AG10803 (cell line): ENCODE data around the gene LRP1.

Source experiments
- DNase-seq: peaks from one replicate; pipeline ENCODE4 v3.0.0; 2010; ENCODE audit warnings: low read depth
- H3K4me3 ChIP-seq: 2 replicates; pipeline ENCODE4 v1.5.1; 2011; ENCODE audit warnings: mild to moderate bottlenecking, low read length, control low read depth
- TF ChIP-seq, protein P1 (sequence below): conservative IDR thresholded peaks from 2 replicates; pipeline ENCODE4 v1.5.1; 2011; ENCODE audit warnings: mild to moderate bottlenecking, low read length, control low read depth, inconsistent platforms

Gene LRP1

DNA sequence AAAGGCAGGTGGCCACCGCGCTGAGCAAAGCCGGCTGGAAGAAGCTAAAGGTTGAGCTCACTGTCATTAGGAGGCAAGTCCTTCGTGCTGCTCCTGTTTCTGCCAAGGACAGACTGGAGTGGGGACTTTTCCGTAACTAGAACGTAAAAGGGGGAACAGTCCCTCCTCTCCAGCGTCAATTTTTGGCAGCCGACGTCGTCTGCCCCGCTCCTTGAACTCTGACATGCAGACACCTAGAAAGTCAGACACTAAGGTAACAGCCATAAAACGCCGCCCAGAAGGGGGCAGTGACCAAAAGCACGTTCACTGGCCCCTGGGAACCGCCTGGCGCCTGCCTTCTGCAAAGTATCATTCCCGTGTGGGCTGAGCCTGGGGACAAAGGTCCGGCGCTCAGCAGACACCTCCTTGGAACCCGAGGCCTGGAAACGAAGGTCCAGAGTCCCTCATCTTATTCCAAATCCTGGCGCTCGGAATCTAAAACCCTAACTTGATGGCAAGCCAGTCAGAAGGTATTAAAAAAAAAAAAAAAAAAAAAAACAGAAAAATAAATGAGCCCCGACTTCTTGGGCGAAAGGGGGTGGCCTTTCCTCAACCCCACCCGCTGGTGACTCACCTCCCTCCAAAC, 1.1 kb upstream of the LRP1 start:
- TF ChIP-seq, protein P1, sequence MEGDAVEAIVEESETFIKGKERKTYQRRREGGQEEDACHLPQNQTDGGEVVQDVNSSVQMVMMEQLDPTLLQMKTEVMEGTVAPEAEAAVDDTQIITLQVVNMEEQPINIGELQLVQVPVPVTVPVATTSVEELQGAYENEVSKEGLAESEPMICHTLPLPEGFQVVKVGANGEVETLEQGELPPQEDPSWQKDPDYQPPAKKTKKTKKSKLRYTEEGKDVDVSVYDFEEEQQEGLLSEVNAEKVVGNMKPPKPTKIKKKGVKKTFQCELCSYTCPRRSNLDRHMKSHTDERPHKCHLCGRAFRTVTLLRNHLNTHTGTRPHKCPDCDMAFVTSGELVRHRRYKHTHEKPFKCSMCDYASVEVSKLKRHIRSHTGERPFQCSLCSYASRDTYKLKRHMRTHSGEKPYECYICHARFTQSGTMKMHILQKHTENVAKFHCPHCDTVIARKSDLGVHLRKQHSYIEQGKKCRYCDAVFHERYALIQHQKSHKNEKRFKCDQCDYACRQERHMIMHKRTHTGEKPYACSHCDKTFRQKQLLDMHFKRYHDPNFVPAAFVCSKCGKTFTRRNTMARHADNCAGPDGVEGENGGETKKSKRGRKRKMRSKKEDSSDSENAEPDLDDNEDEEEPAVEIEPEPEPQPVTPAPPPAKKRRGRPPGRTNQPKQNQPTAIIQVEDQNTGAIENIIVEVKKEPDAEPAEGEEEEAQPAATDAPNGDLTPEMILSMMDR: peak; percentile 40
- peak overlapping the region; percentile 93 for H3K4me3 ChIP-seq
- no peak for DNase-seq

DNA sequence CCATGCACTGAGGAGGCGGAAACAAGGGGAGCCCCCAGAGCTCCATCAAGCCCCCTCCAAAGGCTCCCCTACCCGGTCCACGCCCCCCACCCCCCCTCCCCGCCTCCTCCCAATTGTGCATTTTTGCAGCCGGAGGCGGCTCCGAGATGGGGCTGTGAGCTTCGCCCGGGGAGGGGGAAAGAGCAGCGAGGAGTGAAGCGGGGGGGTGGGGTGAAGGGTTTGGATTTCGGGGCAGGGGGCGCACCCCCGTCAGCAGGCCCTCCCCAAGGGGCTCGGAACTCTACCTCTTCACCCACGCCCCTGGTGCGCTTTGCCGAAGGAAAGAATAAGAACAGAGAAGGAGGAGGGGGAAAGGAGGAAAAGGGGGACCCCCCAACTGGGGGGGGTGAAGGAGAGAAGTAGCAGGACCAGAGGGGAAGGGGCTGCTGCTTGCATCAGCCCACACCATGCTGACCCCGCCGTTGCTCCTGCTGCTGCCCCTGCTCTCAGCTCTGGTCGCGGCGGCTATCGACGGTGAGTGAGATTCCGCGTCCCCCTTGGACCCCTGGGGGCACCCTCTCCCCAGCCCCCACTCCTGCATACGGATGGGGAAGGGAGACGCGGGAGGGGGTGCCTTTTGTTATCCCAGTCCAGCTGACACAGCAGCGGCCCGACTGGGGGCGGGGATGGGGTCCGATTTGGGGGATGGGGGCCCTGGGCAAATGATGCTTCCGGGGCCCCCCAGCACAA, 400 bp downstream of the LRP1 start:
- H3K4me3 ChIP-seq: peak overlapping the region; percentile 93
- TF ChIP-seq, protein P1: no peak
- DNase-seq: no peak

DNA sequence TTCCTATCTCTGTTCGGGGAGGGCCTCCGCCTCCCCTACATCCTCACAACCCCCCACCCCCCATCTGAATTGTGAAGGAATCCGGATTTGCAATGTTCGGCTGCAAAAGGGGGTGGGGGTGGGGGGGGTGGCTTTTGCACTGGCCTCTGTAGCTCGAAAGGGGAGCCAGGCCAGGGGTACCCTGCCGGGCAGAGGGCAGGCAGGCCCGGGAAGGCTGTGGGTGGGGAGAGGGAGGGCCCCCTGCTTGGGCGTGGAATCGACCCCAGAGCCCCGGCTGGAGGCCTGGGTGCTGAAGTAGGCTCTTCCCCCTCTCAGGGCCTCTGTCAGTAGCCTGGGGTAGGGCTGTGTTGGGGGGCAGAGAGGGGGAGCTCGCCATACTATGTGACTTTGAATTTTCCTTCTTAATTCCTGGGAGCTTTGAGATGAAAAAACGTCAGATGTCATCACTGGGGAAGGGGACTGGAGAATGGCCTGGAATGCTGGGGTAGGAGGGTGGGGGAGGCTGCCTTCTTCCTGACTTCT, 1.1 kb downstream of the LRP1 start:
- peak; percentile 60 for DNase-seq

DNA sequence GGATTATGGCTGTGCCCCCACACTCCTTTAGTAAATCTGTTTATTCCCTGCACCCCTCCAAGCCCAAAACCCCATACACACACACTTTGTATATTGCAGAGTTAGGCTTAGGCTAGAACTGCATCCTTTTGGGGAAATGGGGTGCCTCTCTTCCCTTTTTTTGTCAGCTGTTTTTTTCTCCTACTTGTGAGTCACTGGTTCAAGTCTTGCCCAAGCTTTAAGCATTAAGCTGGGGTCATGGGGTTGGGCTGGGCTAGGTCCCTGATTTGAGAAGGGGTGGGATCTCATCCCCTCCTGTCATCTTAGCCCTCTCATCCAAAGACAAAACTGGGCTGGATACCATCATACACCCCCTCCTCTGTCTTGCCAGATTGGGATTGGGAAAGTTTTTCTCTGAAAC, 1.6 kb downstream of the LRP1 start:
- TF ChIP-seq, protein P1: no peak
- peak; percentile 82 for DNase-seq
- H3K4me3 ChIP-seq: peak overlapping the region; percentile 93

More for the DNA sequence above, 1.1 kb downstream of the LRP1 start:
- peak overlapping the region; percentile 93 for H3K4me3 ChIP-seq
- TF ChIP-seq, protein P1: no peak

DNA sequence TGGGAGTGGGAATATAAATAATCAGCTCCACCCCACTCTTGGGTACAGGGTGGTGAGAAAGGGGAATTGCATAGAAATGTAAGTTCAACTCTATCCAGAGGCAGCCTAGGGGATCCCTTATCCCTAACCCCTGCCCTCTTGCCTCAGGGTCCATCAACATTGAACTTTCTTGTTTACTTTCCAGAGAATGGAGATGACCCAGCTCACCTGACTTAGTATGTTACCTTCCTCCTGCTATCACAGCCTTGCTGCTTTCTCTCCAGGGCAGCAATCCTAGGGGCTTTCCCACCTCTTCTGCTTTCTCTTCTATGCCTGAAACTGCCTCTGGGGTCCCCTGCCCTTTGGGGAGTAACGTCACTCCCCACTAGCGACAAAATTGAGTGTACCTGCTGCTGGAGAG, 2.7 kb downstream of the LRP1 start:
- peak overlapping the region; percentile 93 for H3K4me3 ChIP-seq
- DNase-seq: no peak
- TF ChIP-seq, protein P1: no peak

DNA sequence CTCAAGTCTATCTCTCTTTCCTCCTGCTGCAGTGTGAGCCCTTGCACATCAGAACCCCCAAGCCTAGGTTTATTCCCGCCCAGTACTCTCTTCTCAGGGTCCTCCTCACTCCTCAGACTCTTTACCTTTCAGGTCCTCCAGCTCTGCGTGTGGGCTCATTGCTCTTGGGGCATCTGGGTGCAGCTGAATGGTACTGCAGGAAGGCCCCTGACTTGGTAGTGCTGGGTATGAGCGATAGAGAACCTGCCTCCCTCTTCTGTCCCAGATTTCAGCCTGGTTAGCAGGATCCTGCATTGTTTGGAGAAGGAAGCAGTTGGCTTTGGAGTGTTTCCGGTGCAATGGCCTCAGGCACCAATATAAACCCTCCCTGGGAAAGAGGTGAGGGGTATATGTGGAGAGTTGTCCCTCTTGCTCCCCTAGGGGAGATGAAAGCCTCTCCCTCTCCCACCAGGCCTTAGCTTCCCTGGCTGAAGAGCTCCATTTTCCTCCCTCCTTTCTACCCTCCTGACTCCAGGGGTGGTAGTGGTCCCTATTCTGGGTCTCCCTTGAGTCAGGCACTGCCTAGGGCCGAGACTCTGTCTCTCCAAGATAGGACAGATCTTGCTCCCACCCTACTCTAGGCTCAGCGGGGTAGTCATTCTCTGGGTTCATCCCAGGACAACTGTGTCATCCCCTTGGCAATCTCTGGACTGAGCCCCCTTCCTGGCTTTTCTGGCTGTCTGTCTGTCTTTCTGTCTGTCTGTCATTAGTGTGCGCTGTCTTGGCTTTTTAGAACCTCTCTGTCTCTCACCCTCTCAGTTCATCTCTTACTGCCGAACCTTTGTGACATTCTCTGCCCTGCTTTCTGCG, 3.8 kb downstream of the LRP1 start:
- no peak for DNase-seq
- TF ChIP-seq, protein P1: no peak
- peak overlapping the region; percentile 93 for H3K4me3 ChIP-seq
